Neural cell (in vitro differentiated cells): ENCODE measurements around the gene ATP11B.

ENCODE experiments used
- EP300 ChIP-seq: fragments of 450-650 bp; conservative IDR thresholded peaks from 2 replicates; pipeline ENCODE4 v1.6.1; 2014; ENCODE audit warnings: antibody characterized with exemption, mild to moderate bottlenecking, moderate library complexity; ENCODE audit not compliant: poor library complexity, severe bottlenecking
- EZH2 ChIP-seq: fragments of 200-600, 300-800 bp; shearing (Covaris generic), sonication (generic); IDR thresholded peaks from 2 replicates; pipeline ENCODE4 v1.6.1; 2014; ENCODE audit warnings: antibody characterized with exemption, low read length, borderline replicate concordance, mild to moderate bottlenecking; ENCODE audit not compliant: insufficient read depth, poor library complexity, severe bottlenecking
- MXI1 ChIP-seq: fragments of 450-650 bp; conservative IDR thresholded peaks from 2 replicates; pipeline ENCODE4 v1.6.1; 2014; ENCODE audit warnings: antibody characterized with exemption, mild to moderate bottlenecking; ENCODE audit not compliant: poor library complexity, severe bottlenecking
- POLR2AphosphoS5 ChIP-seq: IDR thresholded peaks from 2 replicates; pipeline ENCODE4 v1.6.1; 2012
- RAD21 ChIP-seq: fragments of 450-650 bp; conservative IDR thresholded peaks from 2 replicates; pipeline ENCODE4 v1.6.1; 2014; ENCODE audit warnings: antibody characterized with exemption, mild to moderate bottlenecking, moderate library complexity
- SMC3 ChIP-seq: fragments of 450-650 bp; conservative IDR thresholded peaks from 2 replicates; pipeline ENCODE4 v1.6.1; 2014; ENCODE audit warnings: antibody characterized with exemption, mild to moderate bottlenecking, moderate library complexity; ENCODE audit not compliant: poor library complexity
- TAF1 ChIP-seq: IDR thresholded peaks from 2 replicates; pipeline ENCODE4 v1.6.1; 2012; ENCODE audit warnings: low read depth
- TF ChIP-seq, protein P1 (sequence below): fragments of 450-650 bp; IDR thresholded peaks from 2 replicates; pipeline ENCODE4 v1.5.1; 2014; ENCODE audit warnings: antibody characterized with exemption, mild to moderate bottlenecking, moderate library complexity; ENCODE audit not compliant: poor library complexity, severe bottlenecking
- TF ChIP-seq, protein P2 (sequence below): IDR thresholded peaks from 2 replicates; pipeline ENCODE4 v1.6.1; 2012; ENCODE audit warnings: borderline replicate concordance

DNA sequence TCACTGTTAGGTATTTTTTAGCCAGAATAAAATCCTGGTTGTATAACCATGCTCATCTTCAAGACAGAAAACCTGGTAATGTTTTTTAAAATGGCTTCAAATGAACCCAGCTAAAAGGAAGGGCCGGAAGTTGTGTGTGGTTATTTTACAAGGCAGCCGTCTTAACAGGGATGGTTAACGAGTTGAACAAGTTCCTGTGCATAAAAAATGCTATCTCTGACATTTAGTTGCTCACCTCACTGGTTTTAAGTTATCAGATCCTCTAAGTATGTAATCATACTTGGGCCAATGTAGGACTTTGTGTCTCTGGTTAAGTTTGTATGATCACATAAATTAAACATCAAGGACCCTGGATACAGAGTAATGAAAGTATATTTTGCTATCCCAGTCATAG lies 2.1 kb downstream of the ATP11B start:
- TF ChIP-seq, protein P1, sequence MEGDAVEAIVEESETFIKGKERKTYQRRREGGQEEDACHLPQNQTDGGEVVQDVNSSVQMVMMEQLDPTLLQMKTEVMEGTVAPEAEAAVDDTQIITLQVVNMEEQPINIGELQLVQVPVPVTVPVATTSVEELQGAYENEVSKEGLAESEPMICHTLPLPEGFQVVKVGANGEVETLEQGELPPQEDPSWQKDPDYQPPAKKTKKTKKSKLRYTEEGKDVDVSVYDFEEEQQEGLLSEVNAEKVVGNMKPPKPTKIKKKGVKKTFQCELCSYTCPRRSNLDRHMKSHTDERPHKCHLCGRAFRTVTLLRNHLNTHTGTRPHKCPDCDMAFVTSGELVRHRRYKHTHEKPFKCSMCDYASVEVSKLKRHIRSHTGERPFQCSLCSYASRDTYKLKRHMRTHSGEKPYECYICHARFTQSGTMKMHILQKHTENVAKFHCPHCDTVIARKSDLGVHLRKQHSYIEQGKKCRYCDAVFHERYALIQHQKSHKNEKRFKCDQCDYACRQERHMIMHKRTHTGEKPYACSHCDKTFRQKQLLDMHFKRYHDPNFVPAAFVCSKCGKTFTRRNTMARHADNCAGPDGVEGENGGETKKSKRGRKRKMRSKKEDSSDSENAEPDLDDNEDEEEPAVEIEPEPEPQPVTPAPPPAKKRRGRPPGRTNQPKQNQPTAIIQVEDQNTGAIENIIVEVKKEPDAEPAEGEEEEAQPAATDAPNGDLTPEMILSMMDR, result no peak
- no peak for TF ChIP-seq POLR2AphosphoS5
- TF ChIP-seq SMC3, result no peak
- no peak for TF ChIP-seq EZH2
- TF ChIP-seq EP300, result no peak
- TF ChIP-seq, protein P2, sequence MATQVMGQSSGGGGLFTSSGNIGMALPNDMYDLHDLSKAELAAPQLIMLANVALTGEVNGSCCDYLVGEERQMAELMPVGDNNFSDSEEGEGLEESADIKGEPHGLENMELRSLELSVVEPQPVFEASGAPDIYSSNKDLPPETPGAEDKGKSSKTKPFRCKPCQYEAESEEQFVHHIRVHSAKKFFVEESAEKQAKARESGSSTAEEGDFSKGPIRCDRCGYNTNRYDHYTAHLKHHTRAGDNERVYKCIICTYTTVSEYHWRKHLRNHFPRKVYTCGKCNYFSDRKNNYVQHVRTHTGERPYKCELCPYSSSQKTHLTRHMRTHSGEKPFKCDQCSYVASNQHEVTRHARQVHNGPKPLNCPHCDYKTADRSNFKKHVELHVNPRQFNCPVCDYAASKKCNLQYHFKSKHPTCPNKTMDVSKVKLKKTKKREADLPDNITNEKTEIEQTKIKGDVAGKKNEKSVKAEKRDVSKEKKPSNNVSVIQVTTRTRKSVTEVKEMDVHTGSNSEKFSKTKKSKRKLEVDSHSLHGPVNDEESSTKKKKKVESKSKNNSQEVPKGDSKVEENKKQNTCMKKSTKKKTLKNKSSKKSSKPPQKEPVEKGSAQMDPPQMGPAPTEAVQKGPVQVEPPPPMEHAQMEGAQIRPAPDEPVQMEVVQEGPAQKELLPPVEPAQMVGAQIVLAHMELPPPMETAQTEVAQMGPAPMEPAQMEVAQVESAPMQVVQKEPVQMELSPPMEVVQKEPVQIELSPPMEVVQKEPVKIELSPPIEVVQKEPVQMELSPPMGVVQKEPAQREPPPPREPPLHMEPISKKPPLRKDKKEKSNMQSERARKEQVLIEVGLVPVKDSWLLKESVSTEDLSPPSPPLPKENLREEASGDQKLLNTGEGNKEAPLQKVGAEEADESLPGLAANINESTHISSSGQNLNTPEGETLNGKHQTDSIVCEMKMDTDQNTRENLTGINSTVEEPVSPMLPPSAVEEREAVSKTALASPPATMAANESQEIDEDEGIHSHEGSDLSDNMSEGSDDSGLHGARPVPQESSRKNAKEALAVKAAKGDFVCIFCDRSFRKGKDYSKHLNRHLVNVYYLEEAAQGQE, result no peak
- no peak for TF ChIP-seq TAF1
- no peak for TF ChIP-seq MXI1
- no peak for TF ChIP-seq RAD21
